ENCODE measurements around the gene LBX1.
A peak's percentile ranks its signal among the peaks of the same experiment; 100 is the strongest.

- TF ChIP-seq CTCF (IDR thresholded peaks at IDR 0.05): no peak
- no peak for TF ChIP-seq POLR2A (IDR thresholded peaks at IDR 0.05)
- peak in 1 of 2 donors; percentile 41 for TF ChIP-seq EP300 (IDR thresholded peaks at IDR 0.05)
Measured at GRCh38 chr10:101237982-101238731, 8.9 kb upstream of the LBX1 start.
